NT2/D1 (cell line): ENCODE measurements around the gene CDKN2AIPNL.

Experiments used
- SUZ12 ChIP-seq: IDR thresholded peaks from 2 replicates; pipeline ENCODE4 v1.6.1; 2011; ENCODE audit not compliant: insufficient read length, insufficient read depth; ENCODE audit errors: extremely low read depth
- YY1 ChIP-seq: IDR thresholded peaks from 2 replicates; pipeline ENCODE4 v1.6.1; 2011; ENCODE audit not compliant: insufficient read length, insufficient read depth
- ZNF274 ChIP-seq: IDR thresholded peaks from 2 replicates; pipeline ENCODE4 v1.6.1; 2011; ENCODE audit warnings: mild to moderate bottlenecking, low read depth, low read length

- TF ChIP-seq YY1 (no peak), ZNF274 (no peak), SUZ12 (no peak)
These were observed 16.7 kb downstream of the CDKN2AIPNL start for GRCh38 chr5:134394932-134395331.
